Ishikawa (cell line): ENCODE results near the gene KAT6B.

ENCODE experiments used
- CEBPB ChIP-seq: IDR thresholded peaks from 2 replicates; pipeline ENCODE4 v1.6.1; 2012
- CREB1 ChIP-seq: IDR thresholded peaks from 2 replicates; pipeline ENCODE4 v1.6.1; 2012; ENCODE audit warnings: low read depth
- EGR1 ChIP-seq: IDR thresholded peaks from 2 replicates; pipeline ENCODE4 v1.6.1; 2012
- EP300 ChIP-seq: IDR thresholded peaks from 2 replicates; pipeline ENCODE4 v1.6.1; 2012; ENCODE audit warnings: borderline replicate concordance
- FOXM1 ChIP-seq: IDR thresholded peaks from 2 replicates; pipeline ENCODE4 v1.6.1; 2012; ENCODE audit warnings: low read depth, borderline replicate concordance
- MAX ChIP-seq: IDR thresholded peaks from 2 replicates; pipeline ENCODE4 v1.6.1; 2012
- NFIC ChIP-seq: IDR thresholded peaks from 2 replicates; pipeline ENCODE4 v1.6.1; 2012
- RAD21 ChIP-seq: IDR thresholded peaks from 2 replicates; pipeline ENCODE4 v1.6.1; 2012; ENCODE audit warnings: low read depth
- REST ChIP-seq: IDR thresholded peaks from 2 replicates; pipeline ENCODE4 v1.6.1; 2012; ENCODE audit warnings: low read depth, mild to moderate bottlenecking
- TAF1 ChIP-seq: IDR thresholded peaks from 2 replicates; pipeline ENCODE4 v1.6.1; 2012; ENCODE audit warnings: low read depth, mild to moderate bottlenecking
- TCF12 ChIP-seq: IDR thresholded peaks from 2 replicates; pipeline ENCODE4 v1.6.1; 2012; ENCODE audit warnings: low read depth
- TEAD4 ChIP-seq: IDR thresholded peaks from 2 replicates; pipeline ENCODE4 v1.6.1; 2012
- YY1 ChIP-seq: IDR thresholded peaks from 2 replicates; pipeline ENCODE4 v1.6.1; 2012; ENCODE audit warnings: low read depth
- ZBTB7A ChIP-seq: IDR thresholded peaks from 2 replicates; pipeline ENCODE4 v1.6.1; 2012; ENCODE audit warnings: low read depth
- TF ChIP-seq, protein P1 (sequence below): IDR thresholded peaks from 2 replicates; pipeline ENCODE4 v1.6.1; 2012

Gene KAT6B

DNA sequence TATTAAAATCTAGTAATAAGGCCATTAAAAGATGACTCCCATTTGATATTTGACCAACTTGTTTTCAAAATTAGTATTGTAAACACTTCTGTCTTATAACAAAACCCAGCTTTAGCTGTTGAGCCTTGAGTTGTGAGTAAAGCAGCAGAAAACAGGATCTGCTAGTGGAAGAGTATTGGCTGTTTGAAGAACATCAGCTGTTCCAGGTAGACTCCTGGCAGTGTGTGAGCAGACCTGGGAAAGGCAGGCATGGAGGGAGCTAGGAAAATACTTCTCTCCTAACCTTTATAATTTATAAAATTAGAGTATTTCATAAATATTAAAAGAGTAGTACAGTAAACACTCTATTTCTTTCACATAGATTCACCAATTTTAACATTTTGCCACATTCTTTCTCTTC, 29.0 kb downstream of the KAT6B start:
- TF ChIP-seq NFIC (no peak), MAX (no peak), REST (no peak), EP300 (no peak), YY1 (no peak), EGR1 (no peak)

GRCh38 chr10:74856940-74857339, 30.5 kb downstream of the KAT6B start:
- TF ChIP-seq FOXM1 (no peak), EGR1 (0 out of 2 replicates have a peak, but pooled peaks have one; percentile 11)

DNA sequence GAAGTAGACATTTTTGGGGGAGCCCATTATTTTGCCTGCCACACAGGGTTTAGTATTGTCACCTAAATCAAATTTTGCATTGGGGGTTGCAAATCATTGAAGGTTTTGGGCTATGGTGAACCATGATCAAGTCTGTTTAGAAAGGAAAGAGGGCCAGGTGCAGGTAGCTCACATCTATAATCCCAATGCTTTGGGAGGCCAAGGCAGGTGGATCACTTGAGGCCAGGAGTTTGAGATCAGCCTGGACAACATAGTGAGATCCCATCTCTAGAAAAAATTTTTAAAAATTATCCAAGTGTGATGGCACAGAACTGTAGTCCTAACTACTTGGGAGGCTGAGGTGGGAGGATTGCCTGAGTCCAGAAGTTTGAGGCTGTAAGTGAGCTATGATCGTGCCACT, 31.2 kb downstream of the KAT6B start:
- TF ChIP-seq EP300, result no peak
- TF ChIP-seq YY1, result no peak
- no peak for TF ChIP-seq ZBTB7A
- TF ChIP-seq FOXM1, result no peak

- TF ChIP-seq CREB1 (no peak), TCF12 (no peak)
These were observed 33.1 kb downstream of the KAT6B start for GRCh38 chr10:74859546-74859945.

GRCh38 chr10:74862625-74863024, 36.2 kb downstream of the KAT6B start:
- TF ChIP-seq TEAD4 (no peak), FOXM1 (no peak), NFIC (no peak), ZBTB7A (no peak), MAX (no peak), CEBPB (no peak), EGR1 (no peak), CREB1 (no peak)

DNA sequence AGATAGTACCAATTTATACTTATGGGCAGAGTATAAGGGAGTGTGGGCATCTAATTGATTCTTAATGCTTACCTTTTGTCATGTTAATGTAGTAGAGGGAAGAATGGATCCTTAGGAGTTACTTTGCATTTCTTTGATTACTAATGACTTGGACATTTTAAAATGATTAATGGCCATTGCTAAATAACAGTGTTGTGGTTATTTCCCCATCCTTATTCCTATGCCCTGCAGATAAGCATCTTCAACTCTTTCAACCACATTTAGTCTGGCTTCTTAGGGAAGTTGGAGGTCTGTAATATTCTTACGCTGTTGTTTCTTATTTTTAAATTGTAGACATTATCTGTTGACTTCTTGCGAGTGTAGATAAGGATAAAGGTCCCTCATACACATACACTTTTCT, 37.2 kb downstream of the KAT6B start:
- TF ChIP-seq CEBPB, result no peak
- no peak for TF ChIP-seq TAF1
- TF ChIP-seq RAD21, result no peak
- TF ChIP-seq FOXM1, result no peak
- no peak for TF ChIP-seq REST
- TF ChIP-seq NFIC, result no peak
- no peak for TF ChIP-seq MAX

GRCh38 chr10:74867351-74867750, 41.0 kb downstream of the KAT6B start:
- TF ChIP-seq YY1, result no peak
- TF ChIP-seq NFIC, result no peak
- no peak for TF ChIP-seq EGR1

DNA sequence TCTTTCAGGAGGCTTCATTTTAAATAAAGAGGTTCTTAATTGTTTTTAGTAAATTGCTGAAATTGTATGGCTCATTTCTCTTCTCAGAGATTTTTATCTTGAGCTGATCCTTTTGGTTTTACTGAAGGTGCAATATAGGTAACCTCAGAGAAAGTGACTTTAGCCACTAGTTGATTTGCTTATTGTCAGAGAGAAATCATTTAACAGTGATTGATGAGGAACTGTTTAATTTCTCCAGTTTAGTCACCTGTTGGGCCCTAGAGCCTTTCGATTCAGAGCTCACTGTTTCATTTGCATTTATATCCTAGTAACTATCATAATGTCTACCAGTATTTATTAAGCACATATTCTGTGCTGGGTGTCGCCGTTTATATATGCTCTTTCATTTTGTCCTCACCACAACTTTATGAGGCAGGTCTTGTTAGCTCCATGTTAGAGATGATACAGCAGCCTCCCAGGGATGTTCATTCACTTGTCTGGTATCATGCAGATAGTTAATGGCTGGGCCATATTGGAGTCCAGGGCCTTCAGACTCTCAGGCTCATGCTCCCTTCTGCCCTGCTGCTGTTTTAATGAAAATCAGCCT, 42.1 kb downstream of the KAT6B start:
- TF ChIP-seq RAD21 (no peak), TCF12 (no peak), EGR1 (no peak), NFIC (no peak), CREB1 (no peak), TEAD4 (no peak), YY1 (no peak)

- TF ChIP-seq CREB1, result no peak
- no peak for TF ChIP-seq NFIC
- no peak for TF ChIP-seq EGR1
- no peak for TF ChIP-seq EP300
- TF ChIP-seq ZBTB7A, result no peak
- TF ChIP-seq REST, result no peak
- TF ChIP-seq FOXM1, result no peak
- TF ChIP-seq TEAD4, result no peak
- no peak for TF ChIP-seq YY1
- TF ChIP-seq MAX, result no peak
- no peak for TF ChIP-seq TCF12
- TF ChIP-seq CEBPB, result no peak
- TF ChIP-seq RAD21, result no peak
- TF ChIP-seq, protein P1, sequence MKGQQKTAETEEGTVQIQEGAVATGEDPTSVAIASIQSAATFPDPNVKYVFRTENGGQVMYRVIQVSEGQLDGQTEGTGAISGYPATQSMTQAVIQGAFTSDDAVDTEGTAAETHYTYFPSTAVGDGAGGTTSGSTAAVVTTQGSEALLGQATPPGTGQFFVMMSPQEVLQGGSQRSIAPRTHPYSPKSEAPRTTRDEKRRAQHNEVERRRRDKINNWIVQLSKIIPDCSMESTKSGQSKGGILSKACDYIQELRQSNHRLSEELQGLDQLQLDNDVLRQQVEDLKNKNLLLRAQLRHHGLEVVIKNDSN, result no peak
- TF ChIP-seq TAF1, result no peak
These were observed 43.2 kb downstream of the KAT6B start for GRCh38 chr10:74869635-74870034.
